GM21526 (cell line): ENCODE results near the gene GAA.

Experiments
- ATAC-seq: cut with Tn5 transposase; IDR thresholded peaks from one replicate; pipeline ENCODE4 v1.9.1; 2021; ENCODE audit warnings: moderate library complexity; ENCODE audit not compliant: unreplicated experiment, low FRiP score

Gene GAA

DNA sequence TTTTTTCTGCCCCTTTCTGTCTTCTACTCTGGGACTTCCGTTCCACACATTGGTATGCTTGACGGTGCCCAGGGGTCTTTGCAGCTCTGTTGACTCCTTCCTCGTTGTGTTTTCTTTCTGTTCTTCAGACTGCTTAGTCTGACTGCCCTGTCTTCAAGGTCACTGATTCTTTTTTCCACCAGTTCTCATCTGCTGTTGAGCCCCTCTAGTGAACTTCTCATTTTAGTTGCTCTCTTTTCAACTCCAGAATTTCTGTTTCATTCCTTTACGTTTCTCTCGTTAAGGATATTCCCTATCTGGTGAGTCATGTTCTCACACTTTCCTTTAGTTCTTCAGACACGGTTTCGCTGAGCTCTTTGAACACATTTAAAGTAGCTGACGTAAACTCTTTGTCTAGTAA, 13.8 kb downstream of the GAA start:
- no peak for ATAC-seq

DNA sequence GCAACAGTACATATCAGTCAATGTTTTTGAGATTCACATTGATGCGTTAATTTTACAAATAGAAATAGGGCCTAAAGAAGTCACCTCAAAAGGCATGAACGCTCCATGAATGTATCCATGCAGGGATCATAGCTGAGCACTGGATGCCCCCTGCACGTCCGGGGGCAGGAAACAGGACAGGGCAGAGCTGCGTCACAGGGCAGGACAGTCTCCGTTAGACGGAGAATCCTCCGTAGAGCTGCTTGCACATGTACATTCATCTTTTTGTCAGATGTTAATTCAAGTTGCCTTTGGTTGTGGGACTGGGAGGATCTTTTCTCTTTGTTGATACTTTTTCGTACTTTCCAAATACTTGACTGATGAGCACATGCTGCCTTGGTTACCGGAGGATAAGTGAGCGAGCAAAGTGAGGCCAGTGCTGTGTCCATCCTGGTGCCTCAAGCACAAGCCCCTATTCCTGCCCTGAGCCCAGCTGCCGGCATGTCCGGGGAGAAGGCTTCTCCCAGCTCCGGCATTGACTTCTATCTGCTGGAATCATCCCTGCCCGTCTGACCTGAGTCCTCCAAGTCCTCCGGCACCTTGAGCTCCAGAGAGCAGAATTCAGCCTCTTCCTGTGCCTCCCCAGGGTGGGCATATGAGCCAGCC, 15.0 kb downstream of the GAA start:
- no peak for ATAC-seq

DNA sequence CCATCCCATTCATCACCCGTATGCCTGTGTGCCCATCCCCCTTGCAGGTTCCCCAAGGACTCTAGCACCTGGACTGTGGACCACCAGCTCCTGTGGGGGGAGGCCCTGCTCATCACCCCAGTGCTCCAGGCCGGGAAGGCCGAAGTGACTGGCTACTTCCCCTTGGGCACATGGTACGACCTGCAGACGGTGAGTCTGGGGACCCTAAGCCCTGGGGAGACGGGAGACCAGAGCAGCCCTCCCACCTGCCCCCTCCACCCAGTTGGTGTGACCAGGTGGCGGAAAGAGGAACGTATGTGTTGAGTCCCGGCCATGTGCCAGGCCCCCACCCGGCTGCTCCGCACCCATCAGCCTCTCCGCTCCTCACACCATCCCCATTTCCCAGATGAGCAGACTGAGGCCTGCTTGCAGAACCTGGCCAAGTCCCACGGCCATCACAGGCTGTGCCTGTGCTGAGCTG, 15.6 kb downstream of the GAA start:
- no peak for ATAC-seq

DNA sequence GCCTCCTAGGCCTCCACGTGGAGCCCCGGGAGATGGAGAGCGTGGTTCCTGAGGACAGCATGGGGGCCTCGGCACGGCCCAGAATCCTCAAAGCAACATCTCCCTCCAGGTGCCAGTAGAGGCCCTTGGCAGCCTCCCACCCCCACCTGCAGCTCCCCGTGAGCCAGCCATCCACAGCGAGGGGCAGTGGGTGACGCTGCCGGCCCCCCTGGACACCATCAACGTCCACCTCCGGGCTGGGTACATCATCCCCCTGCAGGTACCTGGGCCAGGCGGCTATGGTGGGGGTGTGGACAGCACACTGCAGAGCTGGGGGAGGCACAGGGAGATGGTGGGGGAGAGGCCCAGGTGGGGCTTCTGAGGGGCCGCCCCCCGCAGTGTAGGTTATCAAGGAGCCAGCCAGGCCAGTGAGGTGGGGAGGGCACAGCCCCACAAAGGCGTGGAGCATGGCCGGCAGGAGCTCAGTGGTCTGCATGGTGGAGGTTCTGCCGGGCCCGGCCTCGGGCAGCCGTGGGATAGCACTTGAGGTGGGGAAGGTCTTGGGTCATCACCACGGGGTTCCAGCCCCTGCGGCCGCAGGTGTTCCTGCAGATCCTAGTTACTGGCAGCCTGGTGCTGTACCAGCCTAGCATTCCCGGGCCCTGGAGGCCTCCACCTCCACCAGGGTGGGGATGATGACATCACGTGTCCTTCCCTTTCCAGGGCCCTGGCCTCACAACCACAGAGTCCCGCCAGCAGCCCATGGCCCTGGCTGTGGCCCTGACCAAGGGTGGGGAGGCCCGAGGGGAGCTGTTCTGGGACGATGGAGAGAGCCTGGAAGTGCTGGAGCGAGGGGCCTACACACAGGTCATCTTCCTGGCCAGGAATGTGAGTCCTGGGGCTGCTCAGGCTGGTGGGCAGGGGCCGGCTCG, 16.4 kb downstream of the GAA start:
- ATAC-seq = no peak

DNA sequence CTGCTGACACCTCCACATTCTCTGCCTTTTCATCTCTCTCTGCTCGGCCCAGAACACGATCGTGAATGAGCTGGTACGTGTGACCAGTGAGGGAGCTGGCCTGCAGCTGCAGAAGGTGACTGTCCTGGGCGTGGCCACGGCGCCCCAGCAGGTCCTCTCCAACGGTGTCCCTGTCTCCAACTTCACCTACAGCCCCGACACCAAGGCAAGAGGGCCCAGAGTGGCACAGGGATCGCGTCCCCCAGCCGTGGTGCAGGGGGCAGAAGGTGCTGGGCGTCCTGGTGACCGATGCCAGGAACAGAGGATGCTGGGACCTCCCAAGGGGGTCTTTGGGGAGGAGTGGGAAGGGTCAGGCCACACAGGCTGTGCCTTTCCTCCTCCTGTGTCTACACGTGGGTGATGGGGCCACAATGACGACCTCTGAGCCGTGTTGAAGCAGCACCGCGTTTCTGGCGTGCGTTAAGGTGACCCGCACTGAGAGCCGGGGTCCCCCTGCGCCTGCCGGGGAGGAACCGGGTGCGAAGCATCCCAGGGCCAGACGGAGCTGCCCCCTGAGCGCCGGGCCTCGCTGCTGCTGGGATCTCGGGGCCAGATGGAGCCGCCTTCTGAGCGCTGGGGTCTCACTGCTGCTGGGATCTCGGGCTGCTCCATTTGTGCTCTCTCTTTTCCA, 17.4 kb downstream of the GAA start:
- ATAC-seq = no peak

DNA sequence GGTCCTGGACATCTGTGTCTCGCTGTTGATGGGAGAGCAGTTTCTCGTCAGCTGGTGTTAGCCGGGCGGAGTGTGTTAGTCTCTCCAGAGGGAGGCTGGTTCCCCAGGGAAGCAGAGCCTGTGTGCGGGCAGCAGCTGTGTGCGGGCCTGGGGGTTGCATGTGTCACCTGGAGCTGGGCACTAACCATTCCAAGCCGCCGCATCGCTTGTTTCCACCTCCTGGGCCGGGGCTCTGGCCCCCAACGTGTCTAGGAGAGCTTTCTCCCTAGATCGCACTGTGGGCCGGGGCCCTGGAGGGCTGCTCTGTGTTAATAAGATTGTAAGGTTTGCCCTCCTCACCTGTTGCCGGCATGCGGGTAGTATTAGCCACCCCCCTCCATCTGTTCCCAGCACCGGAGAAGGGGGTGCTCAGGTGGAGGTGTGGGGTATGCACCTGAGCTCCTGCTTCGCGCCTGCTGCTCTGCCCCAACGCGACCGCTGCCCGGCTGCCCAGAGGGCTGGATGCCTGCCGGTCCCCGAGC, 17.9 kb downstream of the GAA start:
- ATAC-seq = no peak

DNA sequence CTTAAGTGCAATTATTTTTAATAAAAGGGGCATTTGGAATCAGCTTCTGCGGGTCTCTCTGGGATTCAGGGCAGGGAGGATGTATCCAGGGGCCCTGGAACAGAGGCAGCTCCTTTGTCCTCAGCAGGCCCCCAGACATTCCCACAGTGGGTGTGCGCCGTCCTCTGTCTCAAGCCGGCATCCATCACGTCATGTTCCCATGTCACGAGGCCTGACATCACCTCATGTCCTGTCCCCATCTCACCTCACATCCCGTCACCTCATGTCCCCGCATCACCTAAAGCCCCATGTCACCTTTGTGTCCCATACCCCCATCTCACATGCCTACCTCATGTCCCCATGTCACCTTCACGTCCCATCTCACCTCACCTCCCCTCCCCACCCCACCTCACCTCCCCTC, 18.5 kb downstream of the GAA start:
- ATAC-seq = no peak

DNA sequence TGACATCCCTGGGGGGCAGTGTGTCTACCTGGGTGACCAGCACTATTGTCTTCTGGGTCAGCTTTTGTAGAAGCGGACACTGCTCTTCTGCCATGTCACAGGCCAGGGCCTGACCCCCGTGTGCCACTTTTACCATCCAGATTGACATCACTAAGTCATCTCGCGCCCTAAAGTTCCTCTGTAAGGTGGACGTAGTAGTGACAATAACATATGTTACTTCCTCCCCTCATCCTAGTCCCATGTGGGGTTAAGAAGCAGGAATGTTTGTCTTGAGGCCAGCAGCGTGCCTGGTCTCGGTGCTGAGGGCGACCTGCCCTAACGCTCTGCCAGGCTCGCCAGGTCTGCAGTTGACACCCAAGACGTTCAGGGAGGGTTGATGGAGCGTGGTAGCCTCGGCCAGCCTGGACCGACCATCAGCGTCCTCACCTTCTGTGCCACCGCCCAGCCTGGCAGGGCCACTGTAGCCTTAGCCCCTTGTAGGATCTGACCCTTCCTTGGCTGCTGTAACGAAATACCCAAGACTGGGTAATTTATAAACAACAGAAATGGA, 20.7 kb downstream of the GAA start:
- no peak for ATAC-seq

DNA sequence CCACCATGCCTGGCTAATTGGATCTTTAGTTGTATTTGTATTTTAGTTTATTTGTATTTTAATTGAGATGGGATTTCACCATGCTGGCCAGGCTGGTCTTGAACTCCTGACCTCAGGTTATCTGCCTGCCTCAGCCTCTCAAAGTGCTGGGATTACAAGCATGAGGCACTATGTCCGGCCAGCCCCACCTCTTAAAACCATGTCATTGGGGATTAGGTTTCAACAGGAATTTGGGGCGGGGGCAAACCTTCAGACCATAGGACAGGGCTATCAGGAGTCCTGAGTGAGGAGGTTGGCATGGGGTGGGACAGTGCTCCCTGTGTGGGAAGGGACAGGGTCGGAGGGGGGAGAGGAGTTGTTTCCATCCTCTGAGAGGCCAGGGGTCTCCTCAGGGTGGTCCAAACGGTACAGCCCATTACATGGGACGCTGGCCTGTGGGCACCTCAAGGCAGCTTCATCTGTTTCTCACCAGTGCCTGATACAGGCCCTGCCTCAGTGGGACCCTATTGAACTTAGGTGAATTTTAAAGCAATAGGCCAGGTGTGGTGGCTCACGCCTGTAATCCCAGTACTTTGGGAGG, 21.6 kb downstream of the GAA start:
- ATAC-seq = no peak

DNA sequence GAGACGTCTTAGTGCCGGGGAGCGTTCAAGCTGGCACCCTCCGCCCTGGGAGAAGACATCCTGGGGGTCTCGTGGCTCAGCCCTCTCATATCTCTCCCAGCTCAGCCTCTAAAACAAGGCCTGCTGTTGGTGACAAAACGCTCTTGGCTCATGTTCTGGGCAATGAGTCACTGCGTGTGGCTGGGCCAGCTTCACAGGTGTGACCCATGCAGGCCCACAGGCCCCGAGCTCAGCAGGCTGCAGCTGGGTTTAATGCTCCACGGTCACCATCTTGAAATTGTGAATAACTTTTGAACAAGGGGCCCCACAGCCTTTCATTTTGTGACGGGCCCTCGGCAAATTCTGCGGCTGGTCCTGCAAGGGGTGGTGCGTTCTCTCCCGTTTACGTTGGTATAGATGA, 22.4 kb downstream of the GAA start:
- ATAC-seq = no peak

DNA sequence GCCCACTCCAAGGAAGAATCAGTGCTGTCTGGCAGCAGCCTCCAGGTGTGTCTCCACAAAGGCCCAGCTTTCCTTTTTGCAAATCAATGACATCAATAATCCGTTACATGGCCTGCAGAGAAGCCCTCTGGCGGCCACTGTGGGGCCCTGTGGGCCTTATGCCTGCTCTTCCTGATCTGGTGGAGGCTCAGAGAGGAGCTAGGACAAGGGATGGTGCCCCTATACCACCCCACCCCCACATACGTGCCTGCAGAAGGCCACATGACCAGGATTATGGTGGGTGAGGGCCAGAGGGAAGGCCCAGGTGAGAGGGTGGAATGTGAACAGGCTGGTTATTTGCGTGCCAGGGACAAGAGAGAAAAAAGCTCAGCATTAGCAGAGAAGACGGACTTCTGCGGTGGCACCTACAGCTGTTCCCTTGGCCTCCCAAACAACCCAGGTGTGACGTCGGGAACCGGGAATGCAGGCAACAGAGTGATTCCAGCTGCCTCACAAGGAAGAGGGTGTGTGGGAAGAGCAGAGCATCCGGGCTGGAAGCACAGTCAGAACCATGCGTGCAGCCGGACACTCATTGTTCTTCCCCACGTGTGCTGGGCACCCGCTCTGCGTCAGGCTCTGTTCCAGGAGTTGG, 23.1 kb downstream of the GAA start:
- no peak for ATAC-seq

DNA sequence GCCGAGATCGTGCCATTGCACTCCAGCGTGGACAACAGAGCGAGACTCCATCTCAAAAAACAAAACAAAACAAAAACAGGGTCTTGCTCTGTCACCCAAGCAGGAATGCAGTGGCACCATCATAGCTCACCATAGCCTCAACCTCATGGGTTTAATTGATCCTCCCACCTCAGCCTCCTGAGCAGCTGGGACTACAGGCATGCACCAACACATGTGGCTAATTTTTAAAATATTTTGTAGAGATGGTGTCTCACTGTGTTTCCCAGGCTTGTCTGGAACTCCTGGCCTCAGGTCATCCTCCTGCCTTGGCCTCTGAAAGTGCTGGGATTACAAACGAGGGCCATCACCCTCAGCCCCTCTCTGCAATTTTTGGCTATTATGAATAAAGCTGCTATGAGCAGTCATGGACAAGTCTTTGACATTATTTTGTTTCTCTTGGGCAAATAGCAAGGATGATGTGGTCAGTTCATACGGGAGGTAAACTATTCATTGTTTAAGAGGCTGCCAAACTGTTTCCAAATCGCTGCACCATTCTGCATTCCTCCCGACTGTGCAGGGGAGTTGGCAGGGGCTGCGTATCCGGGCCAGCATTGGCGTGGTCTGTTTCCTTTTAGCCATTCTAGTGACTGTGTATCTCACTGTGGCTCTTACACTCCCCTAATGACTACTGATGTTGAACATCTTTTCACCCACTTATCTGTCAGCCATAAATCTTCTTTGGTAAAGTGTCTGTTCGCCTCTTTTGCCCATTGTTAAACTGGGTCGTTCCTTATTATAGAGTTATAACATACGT, 24.5 kb downstream of the GAA start:
- no peak for ATAC-seq

DNA sequence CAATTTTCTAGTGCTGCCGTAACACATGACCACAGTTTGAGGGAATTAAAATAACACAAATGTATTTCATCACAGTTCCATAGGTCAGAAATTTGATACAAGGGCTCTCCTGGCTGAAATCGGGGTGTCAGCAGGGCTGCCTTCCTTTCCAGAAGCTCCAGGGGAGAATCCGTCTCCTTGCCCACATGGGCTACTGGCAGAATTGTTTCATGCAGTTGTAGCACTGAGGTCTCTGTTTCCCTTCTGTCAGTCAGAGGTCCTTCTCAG, 25.0 kb downstream of the GAA start:
- ATAC-seq = no peak

DNA sequence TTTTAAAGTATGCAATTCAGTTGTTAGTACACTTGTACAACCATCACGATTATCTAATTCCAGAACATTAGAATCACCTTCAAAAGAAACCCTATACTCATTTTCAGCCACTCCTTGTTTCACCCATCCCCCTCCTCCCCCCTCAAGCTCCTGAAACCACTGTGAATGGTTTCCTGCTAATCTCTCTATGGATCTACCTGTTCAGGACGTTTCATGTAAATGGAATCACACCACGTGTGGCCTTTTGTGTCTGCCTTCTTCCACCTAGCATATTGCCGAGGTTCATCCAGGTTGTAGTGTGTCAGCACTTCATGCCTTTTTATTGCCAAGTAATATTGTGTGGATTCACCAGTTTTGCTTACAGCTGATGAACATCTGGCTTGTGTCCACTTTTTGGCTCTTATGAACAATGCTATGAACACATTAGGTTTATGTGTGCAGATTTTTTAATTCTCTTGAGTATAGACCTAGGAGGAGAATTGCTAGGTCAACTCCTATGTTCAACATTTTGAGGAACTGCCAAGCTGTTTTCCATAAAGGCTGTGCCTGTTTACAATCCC, 27.7 kb downstream of the GAA start:
- ATAC-seq = no peak

DNA sequence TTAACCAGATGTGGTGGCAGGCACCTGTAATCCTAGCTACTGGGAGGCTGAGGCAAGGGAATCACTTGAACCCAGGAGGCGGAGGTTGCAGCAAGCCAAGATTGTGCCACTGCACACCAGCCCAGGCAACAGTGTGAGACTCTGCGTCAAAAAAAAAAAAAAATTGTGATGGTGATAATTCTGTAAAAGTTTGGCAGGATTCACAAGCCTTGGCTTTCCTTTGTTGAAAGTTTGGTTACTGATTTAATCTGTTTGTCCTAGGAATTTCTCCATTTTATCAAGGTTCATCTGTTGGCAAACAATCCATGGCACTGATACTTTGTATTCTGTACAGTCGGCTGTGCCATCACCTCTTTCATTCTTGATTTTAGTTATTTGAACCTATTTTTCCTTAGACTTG, 29.6 kb downstream of the GAA start:
- ATAC-seq = no peak

DNA sequence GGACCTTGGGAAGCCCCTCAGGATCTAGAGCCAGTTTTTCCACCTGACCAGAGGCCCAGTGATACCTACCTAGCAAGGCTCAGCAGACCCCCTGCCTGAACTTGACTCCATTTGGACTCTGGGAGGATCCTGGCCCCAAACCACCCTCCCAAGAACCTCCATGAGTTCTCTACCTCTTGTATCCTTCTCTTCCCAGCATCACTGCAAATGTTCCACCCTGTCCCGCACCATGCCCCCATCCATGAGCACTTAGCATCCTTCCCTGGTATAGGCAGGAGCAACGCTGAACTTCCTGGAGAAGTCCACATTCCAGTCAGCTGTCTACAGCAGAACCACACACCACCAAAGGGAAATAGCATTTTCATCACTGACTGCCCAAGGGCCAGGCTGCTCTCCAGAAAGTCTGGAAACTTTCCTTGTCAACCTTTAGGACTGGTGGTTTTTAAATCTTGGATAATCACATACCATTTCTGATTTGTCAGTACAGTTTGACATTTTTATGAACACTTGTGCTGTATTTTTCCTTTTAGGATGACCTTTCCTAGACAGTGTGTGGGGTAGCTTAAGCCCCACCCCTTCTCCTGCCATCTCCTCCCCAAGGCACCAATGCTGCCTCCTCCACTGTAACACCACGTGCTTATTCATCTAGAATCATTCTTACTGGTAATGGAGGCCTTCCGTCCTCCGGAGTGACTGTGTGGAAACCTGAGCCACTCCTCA, 31.7 kb downstream of the GAA start:
- ATAC-seq = no peak

DNA sequence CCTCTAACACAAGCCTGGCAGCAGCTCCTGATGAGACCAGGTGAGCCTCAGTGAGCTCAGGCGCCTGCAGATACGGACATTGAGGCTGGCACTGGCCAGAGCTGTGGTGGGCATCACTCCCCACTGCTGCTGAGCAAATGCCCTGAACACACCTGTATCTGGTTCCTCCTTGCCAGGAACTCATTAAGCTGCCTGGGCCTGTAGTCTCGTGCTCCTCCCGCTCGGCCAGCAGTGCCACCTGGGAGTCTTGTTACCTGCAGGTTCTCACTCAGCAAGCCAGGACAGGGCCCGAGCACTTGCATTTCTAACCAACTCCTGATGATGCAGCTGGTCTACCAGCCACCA, 32.2 kb downstream of the GAA start:
- ATAC-seq = no peak

DNA sequence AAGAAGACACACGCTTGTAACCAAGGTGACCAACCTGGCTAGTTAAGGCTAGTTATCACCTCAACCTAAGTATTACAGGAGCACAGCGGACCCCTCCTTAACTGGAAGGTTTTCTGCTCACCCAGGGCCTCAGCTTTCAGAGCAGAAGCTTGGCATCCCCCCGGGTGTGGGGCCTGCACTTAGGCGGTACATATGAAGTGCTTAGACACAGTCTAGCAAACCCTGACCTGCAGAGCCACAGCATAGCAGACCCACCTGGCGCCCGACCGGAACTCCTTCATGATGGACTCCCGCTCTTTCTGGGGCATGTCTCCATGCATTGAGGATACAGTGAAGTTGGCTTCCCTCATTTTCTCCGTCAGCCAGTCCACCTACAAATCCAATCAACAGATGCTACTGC, 35.8 kb downstream of the GAA start:
- ATAC-seq = no peak
